HG03135 (cell line): Measurements from ENCODE around the gene FZR1.

Experiments used
- ATAC-seq: cut with Tn5 transposase; IDR thresholded peaks from one replicate; pipeline ENCODE4 v1.9.1; 2021; ENCODE audit warnings: mild to moderate bottlenecking, moderate library complexity; ENCODE audit not compliant: unreplicated experiment

The FZR1 gene

GRCh38 chr19:3512562-3513228, 6.6 kb downstream of the FZR1 start:
- no peak for ATAC-seq

- ATAC-seq = no peak
Observed at GRCh38 chr19:3513229-3514140, 7.4 kb downstream of the FZR1 start.

GRCh38 chr19:3514930-3515329, 8.8 kb downstream of the FZR1 start:
- ATAC-seq = no peak

GRCh38 chr19:3515891-3516422, 9.8 kb downstream of the FZR1 start:
- ATAC-seq = no peak

GRCh38 chr19:3516675-3517207, 10.6 kb downstream of the FZR1 start:
- ATAC-seq = no peak

- ATAC-seq = no peak
Observed at GRCh38 chr19:3517638-3518037, 11.5 kb downstream of the FZR1 start.

- ATAC-seq = no peak
Observed at GRCh38 chr19:3518255-3518654, 12.1 kb downstream of the FZR1 start.

GRCh38 chr19:3518659-3519058, 12.5 kb downstream of the FZR1 start:
- no peak for ATAC-seq

GRCh38 chr19:3519126-3519525, 13.0 kb downstream of the FZR1 start:
- ATAC-seq = no peak

- no peak for ATAC-seq
Observed at GRCh38 chr19:3520166-3521103, 14.3 kb downstream of the FZR1 start.

GRCh38 chr19:3521104-3521445, 15.0 kb downstream of the FZR1 start:
- ATAC-seq = no peak

- no peak for ATAC-seq
Observed at GRCh38 chr19:3522421-3523360, 16.6 kb downstream of the FZR1 start.

- ATAC-seq = no peak
Observed at GRCh38 chr19:3523361-3524077, 17.4 kb downstream of the FZR1 start.

- no peak for ATAC-seq
Observed at GRCh38 chr19:3524078-3524842, 18.1 kb downstream of the FZR1 start.

GRCh38 chr19:3524904-3525451, 18.9 kb downstream of the FZR1 start:
- no peak for ATAC-seq

GRCh38 chr19:3526507-3527237, 20.6 kb downstream of the FZR1 start:
- no peak for ATAC-seq

- ATAC-seq = no peak
Observed at GRCh38 chr19:3527238-3527910, 21.3 kb downstream of the FZR1 start.
